GM15510 (cell line): ENCODE data around the gene LAD1.

Experiments
- POLR2A ChIP-seq: IDR thresholded peaks from 3 replicates; pipeline ENCODE4 v1.6.1; 2011; ENCODE audit warnings: borderline replicate concordance; ENCODE audit not compliant: insufficient read length; ENCODE audit errors: extremely low read depth

Gene LAD1

GRCh38 chr1:201385299-201385891 is 13.7 kb downstream of the LAD1 start:
- TF ChIP-seq POLR2A = no peak

- no peak for TF ChIP-seq POLR2A
Measured at GRCh38 chr1:201384406-201384782, 14.7 kb downstream of the LAD1 start.

- TF ChIP-seq POLR2A = no peak
Measured at GRCh38 chr1:201383647-201384405, 15.3 kb downstream of the LAD1 start.

GRCh38 chr1:201381130-201381529 is 18.0 kb downstream of the LAD1 start:
- TF ChIP-seq POLR2A = no peak

- TF ChIP-seq POLR2A = no peak
Measured at GRCh38 chr1:201379733-201380242, 19.3 kb downstream of the LAD1 start.

- no peak for TF ChIP-seq POLR2A
Measured at GRCh38 chr1:201378804-201379203, 20.3 kb downstream of the LAD1 start.

- no peak for TF ChIP-seq POLR2A
Measured at GRCh38 chr1:201377611-201378092, 21.5 kb downstream of the LAD1 start, which contains the start of gene TNNT2. Gene TNNT2 (minus strand): TSS chr1:201377680. CDS start chr1:201373254, 4,426 bp downstream.

- TF ChIP-seq POLR2A = no peak
Measured at GRCh38 chr1:201376464-201377374, 22.4 kb downstream of the LAD1 start.

- TF ChIP-seq POLR2A = no peak
Measured at GRCh38 chr1:201376107-201376463, 23.0 kb downstream of the LAD1 start.

GRCh38 chr1:201375169-201375568 is 24.0 kb downstream of the LAD1 start:
- TF ChIP-seq POLR2A = no peak

GRCh38 chr1:201374364-201374763 is 24.8 kb downstream of the LAD1 start:
- no peak for TF ChIP-seq POLR2A

GRCh38 chr1:201371792-201372191 is 27.3 kb downstream of the LAD1 start:
- no peak for TF ChIP-seq POLR2A

- no peak for TF ChIP-seq POLR2A
Measured at GRCh38 chr1:201371276-201371675, 27.8 kb downstream of the LAD1 start.

- no peak for TF ChIP-seq POLR2A
Measured at GRCh38 chr1:201370500-201370899, 28.6 kb downstream of the LAD1 start.

- no peak for TF ChIP-seq POLR2A
Measured at GRCh38 chr1:201369209-201369608, 29.9 kb downstream of the LAD1 start.
